HPDE6-E6E7 (cell line): ENCODE measurements around the gene ATOSB.
"Not testable (repeated sequence)": the region's sequence is repeated elsewhere in the genome, so short reads cannot be mapped to it uniquely, and the experiment has no call there.

ENCODE experiments used
- DNase-seq: peaks from one replicate; pipeline ENCODE4 v3.0.0; 2011; ENCODE audit warnings: missing footprints; ENCODE audit errors: extremely low spot score

ATOSB gene, protein sequence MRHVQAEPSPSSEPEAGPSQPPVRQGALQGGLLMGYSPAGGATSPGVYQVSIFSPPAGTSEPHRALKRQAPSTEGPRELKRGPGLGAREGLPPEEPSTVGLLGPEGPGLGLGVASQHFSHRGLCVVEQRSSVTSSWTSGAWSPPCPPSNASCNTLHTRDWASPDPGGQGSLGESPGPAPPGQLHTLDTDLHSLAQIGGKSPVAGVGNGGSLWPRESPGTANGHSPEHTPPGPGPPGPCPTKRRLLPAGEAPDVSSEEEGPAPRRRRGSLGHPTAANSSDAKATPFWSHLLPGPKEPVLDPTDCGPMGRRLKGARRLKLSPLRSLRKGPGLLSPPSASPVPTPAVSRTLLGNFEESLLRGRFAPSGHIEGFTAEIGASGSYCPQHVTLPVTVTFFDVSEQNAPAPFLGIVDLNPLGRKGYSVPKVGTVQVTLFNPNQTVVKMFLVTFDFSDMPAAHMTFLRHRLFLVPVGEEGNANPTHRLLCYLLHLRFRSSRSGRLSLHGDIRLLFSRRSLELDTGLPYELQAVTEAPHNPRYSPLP

DNA sequence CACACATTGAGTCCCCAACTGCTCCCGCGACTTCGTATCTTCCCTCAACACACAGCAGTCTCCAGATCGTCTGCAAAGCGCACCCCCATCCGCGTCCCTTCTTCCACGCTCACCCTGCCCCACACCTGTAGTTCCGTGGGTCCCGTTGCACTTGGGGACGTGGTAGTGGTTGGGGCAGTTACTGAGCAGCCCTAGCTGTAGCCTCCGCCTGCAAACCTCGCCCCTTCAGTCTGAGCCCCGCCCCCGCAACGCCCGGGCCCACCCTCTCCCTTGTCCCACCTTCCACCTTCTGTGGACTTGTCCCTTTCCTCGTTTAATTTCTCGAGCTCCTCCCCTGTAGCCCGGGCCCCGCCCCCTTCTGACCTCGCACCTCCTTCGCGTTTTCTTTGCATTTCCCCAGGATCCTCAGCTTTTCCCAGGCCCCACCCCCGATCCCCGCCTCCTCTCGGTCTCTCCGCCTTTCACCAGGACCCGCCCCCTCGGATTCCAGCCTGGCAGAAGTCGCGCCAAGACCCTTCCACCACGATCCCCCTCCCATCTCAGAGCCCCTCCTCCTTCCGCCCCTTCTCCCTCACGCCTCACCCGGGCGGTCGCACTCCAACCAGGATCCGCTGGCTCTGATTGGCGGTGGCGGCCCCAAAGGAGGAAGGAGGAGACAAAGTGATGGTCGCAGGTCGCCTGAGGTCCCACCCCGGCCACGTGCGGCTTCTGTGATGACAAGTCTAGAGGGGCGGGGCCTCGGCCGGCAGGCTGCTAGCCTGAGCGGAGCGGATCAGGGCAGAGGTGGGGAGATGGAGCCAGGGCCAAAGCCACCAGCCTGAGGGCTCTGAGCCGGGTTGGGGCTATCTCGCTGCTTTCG is at the start of gene ATOSB:
Gene ATOSB (minus strand): TSS at position 183 of the 859 bp plus-strand sequence. CDS start 7,588 bp downstream, outside the sequence.
- DNase-seq, result peak; percentile 83

GRCh38 chr9:35164711-35165110 is 49.0 kb upstream of the ATOSB start:
- no peak for DNase-seq

GRCh38 chr9:35163413-35163812 is 47.8 kb upstream of the ATOSB start:
- no peak for DNase-seq

GRCh38 chr9:35162605-35163315 is 47.1 kb upstream of the ATOSB start:
- DNase-seq, result no peak

DNA sequence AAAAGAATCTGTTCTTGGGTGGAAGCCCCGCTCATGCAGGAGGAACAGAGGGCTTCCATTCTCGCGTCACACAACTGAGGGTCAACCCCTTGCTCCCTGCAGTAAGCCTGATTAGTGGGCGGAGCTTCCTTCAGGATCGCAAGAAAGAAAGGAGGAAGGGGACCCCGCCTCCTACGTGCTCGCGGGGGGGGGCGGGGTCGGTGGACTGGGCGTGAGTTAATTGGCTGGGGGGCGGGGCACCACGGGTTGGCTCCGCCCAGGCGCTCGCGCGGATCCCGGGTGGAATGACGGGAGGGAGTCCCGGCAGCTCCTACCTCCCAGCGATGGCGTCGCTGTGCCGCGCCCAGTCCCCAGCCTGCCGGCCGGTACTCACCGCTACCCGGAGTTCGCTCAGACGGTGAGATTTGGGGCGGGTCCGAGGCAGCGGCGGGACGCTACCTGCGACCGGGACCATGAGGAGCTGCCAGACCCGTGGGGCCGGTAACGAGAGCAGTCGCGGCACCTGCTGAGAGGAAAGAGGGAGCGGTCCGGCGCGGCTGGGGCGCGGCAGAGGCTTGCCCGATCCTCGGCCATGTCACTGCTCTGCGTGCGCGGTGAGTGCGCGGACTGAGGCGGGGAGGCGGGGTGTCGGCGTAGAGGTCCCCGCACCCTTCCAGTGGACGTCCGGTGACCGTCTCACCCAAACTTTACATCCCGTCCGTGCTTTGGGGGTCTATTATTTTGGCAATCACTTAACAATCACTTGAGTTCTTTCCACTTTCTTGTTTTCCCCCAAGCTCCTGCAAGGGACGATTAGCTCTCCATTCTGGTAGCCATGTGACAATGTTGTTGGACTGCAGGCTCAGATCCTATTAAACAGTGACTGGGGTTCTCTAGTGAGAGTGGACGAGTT is 46.3 kb upstream of the ATOSB start, which contains the start of gene UNC13B:
Gene UNC13B (plus strand): TSS at position 297 of the 892 bp plus-strand sequence. CDS start 275 bp downstream, at position 572.
- peak; percentile 93 for DNase-seq

DNA sequence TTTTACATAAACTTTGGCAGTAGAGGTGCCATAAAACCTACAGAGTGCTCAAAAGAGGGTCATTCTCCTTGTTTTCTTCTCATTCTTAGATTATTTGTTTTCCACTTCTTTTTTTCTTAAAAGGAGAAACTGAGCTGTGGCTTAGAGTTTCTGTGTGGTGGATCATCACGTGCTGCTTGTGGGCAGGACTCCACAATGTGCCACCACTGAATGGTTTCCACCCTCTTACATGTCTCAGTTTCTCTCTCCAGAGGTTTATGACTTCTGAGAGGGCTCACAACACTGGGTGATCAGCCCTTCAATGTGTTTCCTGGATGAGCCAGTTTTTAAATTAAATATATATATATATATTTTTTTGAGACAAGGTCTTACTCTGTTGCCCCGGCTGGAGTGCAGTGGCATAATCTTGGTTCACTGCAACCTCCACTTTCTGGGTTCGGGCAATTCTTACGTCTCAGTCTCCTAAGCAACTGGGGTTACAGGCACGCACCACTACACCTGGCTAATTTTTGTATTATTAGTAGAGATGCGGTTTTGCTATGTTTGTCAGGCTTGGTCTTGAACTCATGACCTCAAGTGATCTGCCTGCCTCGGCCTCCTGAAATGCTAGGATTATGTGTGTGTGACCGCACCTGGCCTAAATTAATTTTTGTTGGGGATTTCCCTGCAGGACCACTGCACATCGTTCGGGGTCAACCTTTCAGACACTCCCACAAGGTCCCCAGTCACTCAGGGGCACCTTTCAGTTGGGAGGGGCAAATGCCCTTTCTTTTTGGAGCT is 43.0 kb upstream of the ATOSB start:
- no peak for DNase-seq

DNA sequence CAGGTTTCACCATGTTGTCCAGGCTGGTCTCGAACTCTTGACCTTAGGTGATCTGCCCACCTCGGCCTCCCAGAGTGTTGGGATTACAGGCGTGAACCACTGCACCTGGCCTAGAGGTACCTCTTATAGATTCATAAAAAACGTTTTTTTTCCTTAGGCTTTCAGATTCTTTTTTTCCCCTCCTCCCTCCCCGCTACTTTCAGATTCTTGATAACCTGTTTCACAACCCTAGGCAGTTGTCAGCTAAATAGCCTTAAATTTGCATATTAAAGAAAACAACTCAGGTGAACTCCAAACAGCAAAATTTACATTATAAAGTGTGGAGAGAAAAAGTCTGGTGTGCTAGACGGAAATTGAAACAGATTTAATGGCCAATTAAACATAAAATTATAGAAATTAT is 42.2 kb upstream of the ATOSB start:
- not testable (repeated sequence) for DNase-seq

- no peak for DNase-seq
These were observed 41.1 kb upstream of the ATOSB start for GRCh38 chr9:35156781-35157180.

- no peak for DNase-seq
These were observed 37.3 kb upstream of the ATOSB start for GRCh38 chr9:35152926-35153325.

- not testable (repeated sequence) for DNase-seq
These were observed 32.4 kb upstream of the ATOSB start for GRCh38 chr9:35147941-35148563.

DNA sequence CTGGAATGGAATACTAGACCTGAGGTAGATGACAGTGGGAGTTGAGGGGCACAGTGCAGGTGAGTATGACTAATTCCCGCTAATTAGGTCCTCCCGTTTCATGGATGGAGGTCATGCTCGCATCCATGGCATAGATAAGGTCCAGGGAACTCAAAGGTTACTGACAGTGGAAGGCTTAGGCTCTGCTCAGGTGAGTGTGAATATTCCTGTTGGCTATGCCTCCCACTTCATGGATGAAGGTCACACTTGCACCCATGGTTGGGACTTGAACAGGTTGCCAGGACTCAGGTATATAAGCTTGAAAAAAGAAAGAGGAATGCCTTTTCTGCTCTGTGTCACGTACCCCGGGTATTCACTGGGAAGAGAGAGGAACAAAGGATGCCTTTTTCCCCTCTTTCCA is 26.4 kb upstream of the ATOSB start:
- DNase-seq, result no peak

- DNase-seq, result no peak
These were observed 24.4 kb upstream of the ATOSB start for GRCh38 chr9:35140093-35140492.

GRCh38 chr9:35136866-35137265 is 21.2 kb upstream of the ATOSB start:
- DNase-seq, result no peak

- DNase-seq, result no peak
These were observed 20.3 kb upstream of the ATOSB start for GRCh38 chr9:35135988-35136387.

DNA sequence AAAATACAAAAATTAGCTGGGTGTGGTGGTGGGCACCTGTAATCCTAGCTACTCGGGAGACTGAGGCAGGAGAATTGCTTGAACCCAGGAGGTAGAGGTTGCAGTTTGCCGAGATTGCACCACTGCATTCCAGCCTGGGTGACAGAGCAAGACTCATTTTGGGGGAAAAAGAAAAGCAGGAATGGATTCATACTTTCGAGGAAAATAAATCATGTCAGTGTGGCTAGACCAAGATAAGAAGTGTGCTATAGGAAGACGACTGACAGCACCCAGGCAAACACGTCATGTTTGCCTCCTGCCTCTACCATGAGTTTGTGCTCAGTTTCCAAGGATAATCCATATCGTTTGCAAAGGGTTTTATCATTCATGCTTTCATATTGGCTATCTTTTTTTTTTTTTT is 19.3 kb upstream of the ATOSB start:
- DNase-seq, result no peak

GRCh38 chr9:35116898-35117551 is 1.4 kb upstream of the ATOSB start:
- DNase-seq, result peak; percentile 89

DNA sequence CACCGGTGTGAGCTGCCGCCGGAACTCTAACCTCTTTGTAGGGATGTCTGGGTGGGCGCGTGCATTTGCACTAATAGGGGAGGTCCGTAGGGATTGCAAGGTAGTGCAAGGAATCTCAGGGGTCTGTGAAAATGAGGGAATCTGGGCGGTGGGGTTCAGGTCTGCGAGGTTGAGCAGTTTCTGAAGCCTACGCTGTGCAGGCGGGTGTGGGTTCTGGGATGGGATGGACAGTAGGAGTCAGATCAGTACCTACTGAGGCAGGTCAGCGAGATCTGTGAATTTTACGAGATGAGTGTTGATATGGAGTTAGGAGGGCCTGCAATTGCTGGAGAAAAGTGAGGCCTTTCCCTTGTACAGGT is 856 bp upstream of the ATOSB start:
- DNase-seq, result no peak

DNA sequence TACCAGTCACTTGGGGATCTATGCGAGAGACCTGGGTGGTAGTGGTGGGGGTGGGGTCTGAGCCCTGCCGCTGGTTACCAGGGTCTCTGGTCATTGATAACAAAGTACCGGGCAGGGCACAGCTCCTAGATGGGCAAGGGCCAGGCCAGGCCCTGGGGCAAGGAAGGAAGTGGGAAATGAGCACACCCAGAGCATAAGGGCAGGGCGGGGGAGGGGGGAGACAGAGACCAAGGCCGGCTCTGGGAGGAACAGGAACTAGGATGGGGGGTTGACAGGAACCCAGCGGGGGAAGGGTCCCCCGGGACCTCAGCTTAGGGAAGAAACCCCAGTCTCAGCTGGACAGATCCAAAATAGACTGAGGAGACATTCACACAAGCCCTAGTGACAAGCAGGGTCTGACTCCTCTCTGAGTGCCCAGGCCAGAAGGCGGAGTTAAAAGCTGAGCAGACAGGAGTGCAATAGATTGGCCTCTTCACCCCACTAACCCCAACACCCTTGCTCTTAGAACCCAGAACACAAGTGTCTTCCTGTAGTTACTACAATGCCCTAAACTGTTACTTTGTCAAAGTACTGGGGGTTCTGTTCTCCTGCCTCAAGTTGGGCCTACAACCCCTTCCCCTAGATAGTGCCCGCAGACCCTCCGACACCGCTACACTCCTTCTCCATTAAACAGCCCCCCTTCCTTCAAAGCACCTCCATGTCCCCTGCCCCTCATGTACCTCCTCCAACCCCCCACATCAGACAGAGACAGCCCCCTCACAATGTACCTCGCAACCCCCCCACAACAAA is 628 bp downstream of the ATOSB start:
- DNase-seq, result peak; percentile 61
